HepG2 (cell line): ENCODE data around the gene IQCC. TPM values are rescaled to one million over a fixed set of nuclear protein-coding genes. Genes with fewer than 3 reads are reported as not detected.

Experiments used
- ATRX ChIP-seq: sonication (generic); formaldehyde crosslinking; IDR thresholded peaks from 2 replicates; pipeline ENCODE4 v1.4.0; 2020; ENCODE audit warnings: missing genetic modification reagents, borderline replicate concordance
- FOXJ3 ChIP-seq: sonication (generic); formaldehyde crosslinking; IDR thresholded peaks from 2 replicates; pipeline ENCODE4 v1.4.0; 2020; ENCODE audit warnings: missing genetic modification reagents, mild to moderate bottlenecking, borderline replicate concordance
- FOXM1 ChIP-seq: sonication (generic); formaldehyde crosslinking; IDR thresholded peaks from 2 replicates; pipeline ENCODE4 v1.5.0; 2020; ENCODE audit warnings: missing genetic modification reagents
- HIVEP1 ChIP-seq: sonication (generic); formaldehyde crosslinking; IDR thresholded peaks from 2 replicates; pipeline ENCODE4 v1.4.0; 2020; ENCODE audit warnings: mild to moderate bottlenecking, missing genetic modification reagents
- KDM1A ChIP-seq: IDR thresholded peaks from 2 replicates; pipeline ENCODE4 v1.6.1; 2016; ENCODE audit warnings: missing compliant biosample characterization
- MIER3 ChIP-seq: IDR thresholded peaks from 2 replicates; pipeline ENCODE4 v1.6.1; 2016; ENCODE audit warnings: missing compliant biosample characterization, borderline replicate concordance
- NFE2 ChIP-seq: sonication (generic); formaldehyde crosslinking; IDR thresholded peaks from 2 replicates; pipeline ENCODE4 v1.4.0; 2020; ENCODE audit warnings: missing genetic modification reagents
- PTBP1 ChIP-seq: fragments of 200-400 bp; formaldehyde crosslinking; IDR thresholded peaks from 2 replicates; pipeline ENCODE4 v1.6.1; 2018; ENCODE audit warnings: low read length, low read depth; ENCODE audit not compliant: poor library complexity, severe bottlenecking
- RBFOX2 ChIP-seq: fragments of 200-400 bp; formaldehyde crosslinking; IDR thresholded peaks from 2 replicates; pipeline ENCODE4 v1.6.1; 2017; ENCODE audit warnings: low read depth, mild to moderate bottlenecking, low read length
- RFX3 ChIP-seq: IDR thresholded peaks from 2 replicates; pipeline ENCODE4 v1.6.1; 2016; ENCODE audit warnings: missing biosample characterization, missing genetic modification reagents
- SIX4 ChIP-seq: sonication (generic); formaldehyde crosslinking; IDR thresholded peaks from 2 replicates; pipeline ENCODE4 v1.4.0; 2020; ENCODE audit warnings: missing genetic modification reagents
- SMC3 ChIP-seq: IDR thresholded peaks from 2 replicates; pipeline ENCODE4 v1.6.1; 2011; ENCODE audit warnings: low read length, improper control_type of control experiment
- ZFP41 ChIP-seq: sonication (generic); formaldehyde crosslinking; IDR thresholded peaks from 2 replicates; pipeline ENCODE4 v1.4.0; 2020; ENCODE audit warnings: mild to moderate bottlenecking, missing genetic modification reagents, borderline replicate concordance
- ZFYVE20 ChIP-seq: sonication (generic); formaldehyde crosslinking; IDR thresholded peaks from 2 replicates; pipeline ENCODE4 v1.8.0; 2023; ENCODE audit warnings: low read depth, mild to moderate bottlenecking, moderate library complexity, missing genetic modification reagents, borderline replicate concordance
- ZMYM4 ChIP-seq: sonication (generic); formaldehyde crosslinking; IDR thresholded peaks from 2 replicates; pipeline ENCODE4 v1.8.1; 2023; ENCODE audit warnings: mild to moderate bottlenecking, missing genetic modification reagents
- ZNF232 ChIP-seq: sonication (generic); formaldehyde crosslinking; IDR thresholded peaks from 2 replicates; pipeline ENCODE4 v1.4.0; 2020; ENCODE audit warnings: missing genetic modification reagents, borderline replicate concordance
- ZNF282 ChIP-seq: fragments of 450-650 bp; IDR thresholded peaks from 2 replicates; pipeline ENCODE4 v1.6.1; 2018; ENCODE audit not compliant: partially characterized antibody
- ZNF326 ChIP-seq: sonication (generic); formaldehyde crosslinking; IDR thresholded peaks from 2 replicates; pipeline ENCODE4 v1.4.0; 2020; ENCODE audit warnings: missing genetic modification reagents, borderline replicate concordance
- ZNF34 ChIP-seq: sonication (generic); formaldehyde crosslinking; IDR thresholded peaks from 2 replicates; pipeline ENCODE4 v1.4.0; 2020; ENCODE audit warnings: mild to moderate bottlenecking, missing genetic modification reagents, borderline replicate concordance
- ZNF766 ChIP-seq: sonication (generic); formaldehyde crosslinking; IDR thresholded peaks from 2 replicates; pipeline ENCODE4 v1.5.0; 2020; ENCODE audit warnings: missing genetic modification reagents, borderline replicate concordance
- ZNF792 ChIP-seq: IDR thresholded peaks from 2 replicates; pipeline ENCODE4 v1.6.1; 2016
- polyA plus RNA-seq, 8 experiments: library from polyadenylated mRNA; depleted of rRNA in 3 of 8; stranded (reverse) in 7 of 8; unstranded in 1 of 8; fragments of >200 nt; fragmentation: Illumina TruSeq in 4 of 8; extraction: Trizol in 4 of 8; gene quantifications; 2 replicates each; pipeline versions ENCODE4 v1.2.1 to v1.2.3, GENCODE V29; 2011 to 2016; ENCODE audit warnings: low read depth in 4 of 8, missing spikeins in 1 of 8, mixed read lengths in 1 of 8; ENCODE audit not compliant: insufficient read depth in 1 of 8
- total RNA-seq, 5 experiments: library from RNA; depleted of rRNA; stranded (reverse); fragments of >200 nt; fragmentation: Illumina TruSeq; extraction: Trizol; gene quantifications; 2 replicates each; pipeline ENCODE4 v1.2.3, GENCODE V29; 2016; ENCODE audit warnings: low read depth in 1 of 5
- TF ChIP-seq, protein P1 (sequence below): IDR thresholded peaks from 2 replicates; pipeline ENCODE4 v1.6.1; 2016; ENCODE audit warnings: mild to moderate bottlenecking
- TF ChIP-seq, protein P2 (sequence below): sonication (generic); formaldehyde crosslinking; conservative IDR thresholded peaks from 2 replicates; pipeline ENCODE4 v1.4.0; 2020; ENCODE audit warnings: missing genetic modification reagents
- TF ChIP-seq, protein P3 (sequence below): sonication (generic); formaldehyde crosslinking; IDR thresholded peaks from 2 replicates; pipeline ENCODE4 v1.4.0; 2020; ENCODE audit warnings: missing genetic modification reagents, mild to moderate bottlenecking, borderline replicate concordance
- TF ChIP-seq, protein P4 (sequence below): sonication (generic); formaldehyde crosslinking; IDR thresholded peaks from 2 replicates; pipeline ENCODE4 v1.8.0; 2022; ENCODE audit warnings: missing genetic modification reagents, low read depth, mild to moderate bottlenecking, borderline replicate concordance

The IQCC gene
- total and polyA plus RNA-seq, 2 of the 13 experiments (the other 11 are each of a cell fraction or from before 2014, with no cell fraction given): 1.7 to 3.0 TPM

DNA sequence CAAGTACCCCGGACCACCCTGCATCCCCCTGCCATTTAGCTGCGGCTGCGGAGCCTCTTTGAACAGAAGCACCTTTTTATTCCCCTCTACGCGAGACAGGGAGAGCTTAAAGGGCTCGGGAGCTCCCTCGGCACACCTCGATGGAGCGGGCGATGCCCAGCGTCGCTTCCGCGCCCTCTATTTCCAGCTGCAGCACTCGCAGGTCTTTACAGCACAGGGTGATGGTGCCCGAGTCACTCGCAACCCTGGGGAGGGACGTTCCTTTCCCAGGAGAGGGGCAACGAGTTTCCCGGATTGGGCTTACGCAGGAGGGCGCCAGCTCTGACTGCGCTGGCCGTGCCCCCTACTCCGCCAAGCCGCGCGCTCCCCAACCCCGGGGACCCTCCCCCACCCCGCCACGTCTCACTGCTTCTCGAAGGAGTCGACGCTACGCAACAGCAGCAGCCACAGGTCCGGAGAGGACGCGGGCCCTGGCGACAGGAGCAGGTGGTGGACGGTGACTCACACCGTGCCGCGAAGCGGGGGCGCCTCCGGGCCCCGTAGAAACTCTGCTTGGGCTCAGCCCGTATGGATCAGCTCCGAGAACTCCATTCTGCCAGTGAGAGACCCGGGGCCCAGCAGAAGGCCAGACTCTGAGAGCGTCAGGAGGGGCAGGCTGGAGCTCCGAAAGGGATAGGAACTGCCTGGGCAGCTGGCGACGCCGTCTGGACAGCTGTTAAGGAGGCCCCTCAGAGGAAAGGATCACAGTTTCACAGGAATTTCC lies 35.7 kb downstream of the IQCC start (continued):
- TF ChIP-seq ZNF282 (no peak), ZNF792 (CRISPR knock-in tag) (0 out of 2 replicates have a peak, but pooled peaks have one; percentile 30), RBFOX2 (0 out of 2 replicates have a peak, but pooled peaks have one; percentile 33), HIVEP1 (no peak), ZMYM4 (CRISPR knock-in tag) (no peak), FOXM1 (CRISPR knock-in tag) (no peak), ZFYVE20 (CRISPR knock-in tag) (no peak), MIER3 (CRISPR knock-in tag) (no peak), ZNF232 (CRISPR knock-in tag) (0 out of 2 replicates have a peak, but pooled peaks have one; percentile 67), PTBP1 (no peak), RFX3 (CRISPR knock-in tag) (no peak), KDM1A (CRISPR knock-in tag) (no peak), ZNF766 (CRISPR knock-in tag) (0 out of 2 replicates have a peak, but pooled peaks have one; percentile 45), SIX4 (CRISPR knock-in tag) (no peak), FOXJ3 (CRISPR knock-in tag) (no peak), ATRX (CRISPR knock-in tag) (no peak), ZNF326 (no peak), ZNF34 (CRISPR knock-in tag) (no peak), ZFP41 (no peak), SMC3 (no peak), NFE2 (CRISPR knock-in tag) (no peak)
- TF ChIP-seq, protein P1, sequence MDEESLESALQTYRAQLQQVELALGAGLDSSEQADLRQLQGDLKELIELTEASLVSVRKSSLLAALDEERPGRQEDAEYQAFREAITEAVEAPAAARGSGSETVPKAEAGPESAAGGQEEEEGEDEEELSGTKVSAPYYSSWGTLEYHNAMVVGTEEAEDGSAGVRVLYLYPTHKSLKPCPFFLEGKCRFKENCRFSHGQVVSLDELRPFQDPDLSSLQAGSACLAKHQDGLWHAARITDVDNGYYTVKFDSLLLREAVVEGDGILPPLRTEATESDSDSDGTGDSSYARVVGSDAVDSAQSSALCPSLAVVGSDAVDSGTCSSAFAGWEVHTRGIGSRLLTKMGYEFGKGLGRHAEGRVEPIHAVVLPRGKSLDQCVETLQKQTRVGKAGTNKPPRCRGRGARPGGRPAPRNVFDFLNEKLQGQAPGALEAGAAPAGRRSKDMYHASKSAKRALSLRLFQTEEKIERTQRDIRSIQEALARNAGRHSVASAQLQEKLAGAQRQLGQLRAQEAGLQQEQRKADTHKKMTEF (CRISPR knock-in tag): no peak; the same call in 1 of the 2 replicates
- TF ChIP-seq, protein P2, sequence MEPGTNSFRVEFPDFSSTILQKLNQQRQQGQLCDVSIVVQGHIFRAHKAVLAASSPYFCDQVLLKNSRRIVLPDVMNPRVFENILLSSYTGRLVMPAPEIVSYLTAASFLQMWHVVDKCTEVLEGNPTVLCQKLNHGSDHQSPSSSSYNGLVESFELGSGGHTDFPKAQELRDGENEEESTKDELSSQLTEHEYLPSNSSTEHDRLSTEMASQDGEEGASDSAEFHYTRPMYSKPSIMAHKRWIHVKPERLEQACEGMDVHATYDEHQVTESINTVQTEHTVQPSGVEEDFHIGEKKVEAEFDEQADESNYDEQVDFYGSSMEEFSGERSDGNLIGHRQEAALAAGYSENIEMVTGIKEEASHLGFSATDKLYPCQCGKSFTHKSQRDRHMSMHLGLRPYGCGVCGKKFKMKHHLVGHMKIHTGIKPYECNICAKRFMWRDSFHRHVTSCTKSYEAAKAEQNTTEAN (CRISPR knock-in tag): no peak
- TF ChIP-seq, protein P3, sequence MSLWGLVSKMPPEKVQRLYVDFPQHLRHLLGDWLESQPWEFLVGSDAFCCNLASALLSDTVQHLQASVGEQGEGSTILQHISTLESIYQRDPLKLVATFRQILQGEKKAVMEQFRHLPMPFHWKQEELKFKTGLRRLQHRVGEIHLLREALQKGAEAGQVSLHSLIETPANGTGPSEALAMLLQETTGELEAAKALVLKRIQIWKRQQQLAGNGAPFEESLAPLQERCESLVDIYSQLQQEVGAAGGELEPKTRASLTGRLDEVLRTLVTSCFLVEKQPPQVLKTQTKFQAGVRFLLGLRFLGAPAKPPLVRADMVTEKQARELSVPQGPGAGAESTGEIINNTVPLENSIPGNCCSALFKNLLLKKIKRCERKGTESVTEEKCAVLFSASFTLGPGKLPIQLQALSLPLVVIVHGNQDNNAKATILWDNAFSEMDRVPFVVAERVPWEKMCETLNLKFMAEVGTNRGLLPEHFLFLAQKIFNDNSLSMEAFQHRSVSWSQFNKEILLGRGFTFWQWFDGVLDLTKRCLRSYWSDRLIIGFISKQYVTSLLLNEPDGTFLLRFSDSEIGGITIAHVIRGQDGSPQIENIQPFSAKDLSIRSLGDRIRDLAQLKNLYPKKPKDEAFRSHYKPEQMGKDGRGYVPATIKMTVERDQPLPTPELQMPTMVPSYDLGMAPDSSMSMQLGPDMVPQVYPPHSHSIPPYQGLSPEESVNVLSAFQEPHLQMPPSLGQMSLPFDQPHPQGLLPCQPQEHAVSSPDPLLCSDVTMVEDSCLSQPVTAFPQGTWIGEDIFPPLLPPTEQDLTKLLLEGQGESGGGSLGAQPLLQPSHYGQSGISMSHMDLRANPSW: no peak
- TF ChIP-seq, protein P4, sequence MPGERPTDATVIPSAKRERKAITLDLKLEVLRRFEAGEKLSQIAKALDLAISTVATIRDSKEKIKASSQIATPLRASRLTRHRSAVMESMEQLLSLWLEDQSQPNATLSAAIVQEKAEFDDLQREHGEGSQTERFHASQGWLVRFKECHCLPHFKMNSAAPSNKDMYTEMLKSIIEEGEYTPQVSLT: no peak
